ENCODE measurements around the gene LYSMD4. TPM values are rescaled to one million over a fixed set of nuclear protein-coding genes. Genes with fewer than 3 reads are reported as not detected.

LYSMD4 gene
- polyA plus RNA-seq, 1 donor (not counting 4 experiments of a cell fraction or from before 2014, with no cell fraction given), result 7.3 TPM

DNA sequence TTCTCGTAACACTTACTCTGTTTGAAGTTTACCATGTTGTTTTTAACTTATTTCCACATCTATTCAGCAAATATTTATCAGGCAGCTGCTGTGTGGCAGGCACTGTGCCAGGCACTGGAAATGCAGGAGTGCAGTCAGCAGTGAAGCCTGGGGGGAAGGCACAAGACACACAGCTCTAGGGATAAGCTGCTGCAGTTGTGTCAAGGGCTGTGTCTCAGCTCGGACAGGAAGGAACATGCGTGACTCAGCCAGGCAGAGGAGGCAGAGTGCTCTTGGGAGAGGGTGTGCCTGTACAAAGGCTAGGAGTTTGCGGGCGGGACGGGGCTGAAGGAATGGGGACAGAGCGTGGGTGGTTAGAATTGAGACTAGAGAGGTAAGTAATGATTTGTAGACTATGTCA, 24.7 kb downstream of the LYSMD4 start:
- Histone ChIP-seq H3K79me2 (ENCODE audit: control insufficient read depth, insufficient read depth, low read length) (no peaks in the 10 kb centered on the region), H3K9me3 (ENCODE audit: control insufficient read depth, low read depth, low read length) (no peaks in the 10 kb centered on the region), H3K36me3 (ENCODE audit: control insufficient read depth in 2 of 2, extremely low read depth in 1 of 2, insufficient read depth in 2 of 2, low read length in 2 of 2) (peaks cover 16 to 17% of the 10 kb centered on the region in 2 experiments), H3K27ac (ENCODE audit: control insufficient read depth, insufficient read depth, low read length) (peak overlapping the region; percentile 72), H4K20me1 (ENCODE audit: control insufficient read depth, extremely low read depth, insufficient read depth, low read length) (no peaks in the 10 kb centered on the region), H3K27me3 (ENCODE audit: control insufficient read depth, extremely low read depth, insufficient read depth, low read length) (no peaks in the 10 kb centered on the region), H3K4me1 (ENCODE audit: control insufficient read depth, extremely low read depth, insufficient read depth, low read length) (peaks cover 28% of the 10 kb centered on the region), H3K9ac (ENCODE audit: control insufficient read depth, extremely low read depth, insufficient read depth, low read length) (peak overlapping the region; percentile 57), H3K9me1 (ENCODE audit: control insufficient read depth, extremely low read depth, insufficient read depth, low read length) (no peaks in the 10 kb centered on the region), H2AFZ (ENCODE audit: control insufficient read depth, low read length) (no peak overlapping the region), H3K4me3 (ENCODE audit: control insufficient read depth in 2 of 3, extremely low read depth in 1 of 3, insufficient read depth in 2 of 3, low read depth in 1 of 3, low read length in 3 of 3) (peak overlapping the region in 1 of 3 experiments; percentile 3), H3K4me2 (ENCODE audit: control insufficient read depth, extremely low read depth, insufficient read depth, low read depth, low read length) (peak overlapping the region; percentile 78)
- TF ChIP-seq EZH2 (IDR thresholded peaks at IDR 0.05; ENCODE audit: low read length), result no peak
- TF ChIP-seq, protein P1, sequence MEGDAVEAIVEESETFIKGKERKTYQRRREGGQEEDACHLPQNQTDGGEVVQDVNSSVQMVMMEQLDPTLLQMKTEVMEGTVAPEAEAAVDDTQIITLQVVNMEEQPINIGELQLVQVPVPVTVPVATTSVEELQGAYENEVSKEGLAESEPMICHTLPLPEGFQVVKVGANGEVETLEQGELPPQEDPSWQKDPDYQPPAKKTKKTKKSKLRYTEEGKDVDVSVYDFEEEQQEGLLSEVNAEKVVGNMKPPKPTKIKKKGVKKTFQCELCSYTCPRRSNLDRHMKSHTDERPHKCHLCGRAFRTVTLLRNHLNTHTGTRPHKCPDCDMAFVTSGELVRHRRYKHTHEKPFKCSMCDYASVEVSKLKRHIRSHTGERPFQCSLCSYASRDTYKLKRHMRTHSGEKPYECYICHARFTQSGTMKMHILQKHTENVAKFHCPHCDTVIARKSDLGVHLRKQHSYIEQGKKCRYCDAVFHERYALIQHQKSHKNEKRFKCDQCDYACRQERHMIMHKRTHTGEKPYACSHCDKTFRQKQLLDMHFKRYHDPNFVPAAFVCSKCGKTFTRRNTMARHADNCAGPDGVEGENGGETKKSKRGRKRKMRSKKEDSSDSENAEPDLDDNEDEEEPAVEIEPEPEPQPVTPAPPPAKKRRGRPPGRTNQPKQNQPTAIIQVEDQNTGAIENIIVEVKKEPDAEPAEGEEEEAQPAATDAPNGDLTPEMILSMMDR (optimal IDR thresholded peaks at IDR 0.05 in 1 of 3, IDR thresholded peaks at IDR 0.05 in 1 of 3, conservative IDR thresholded peaks at IDR 0.05 in 1 of 3; ENCODE audit: extremely low read depth in 1 of 3, insufficient read depth in 2 of 3, low read length in 3 of 3), result no peak
- FAIRE-seq (peak; percentile 96), DNase-seq (ENCODE audit: low read depth, low spot score) (peak; percentile 69)
- dilution Hi-C loops (cut with MboI; ENCODE audit: extremely low pct_ligation_motif_present, low sequenced_read_pairs), result no loop called here

DNA sequence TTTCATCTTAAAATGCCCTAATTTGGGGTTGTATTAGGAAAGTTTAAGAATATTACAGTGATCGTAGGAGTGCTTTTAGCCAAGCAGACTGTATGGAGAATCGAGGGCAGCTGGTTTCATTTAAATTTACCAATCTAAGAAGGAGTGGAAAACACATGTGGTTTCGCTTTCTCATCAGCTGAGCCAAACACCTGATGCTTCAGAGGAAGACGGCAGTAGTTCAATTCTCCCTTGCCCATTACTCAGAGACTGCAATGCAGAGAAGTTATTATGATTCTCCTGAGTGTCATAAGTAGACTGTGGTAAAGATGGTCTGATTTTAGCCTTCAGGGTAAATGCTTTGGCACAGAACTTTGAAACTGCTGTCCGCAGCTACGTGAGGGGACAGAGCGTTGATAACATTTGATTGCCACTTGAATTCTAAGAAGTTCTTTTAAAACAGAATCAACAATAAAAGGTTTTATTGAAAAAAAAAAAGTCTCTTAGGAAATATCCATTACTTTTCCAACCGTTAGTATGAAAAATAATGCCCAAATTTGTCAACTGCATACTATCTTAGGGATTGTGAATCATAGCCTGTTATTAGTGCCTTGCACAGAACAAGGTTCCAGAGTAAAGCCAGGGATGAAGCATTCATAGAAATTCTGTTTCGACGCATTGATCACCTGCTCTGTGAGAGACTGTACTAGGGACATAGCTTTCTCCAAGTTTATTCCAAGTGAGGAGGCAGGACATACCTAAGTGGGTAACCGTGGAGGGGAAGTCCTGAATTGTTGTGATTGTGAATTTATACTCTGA, 25.6 kb downstream of the LYSMD4 start:
- Histone ChIP-seq H3K79me2 (ENCODE audit: control insufficient read depth, insufficient read depth, low read length) (no peaks in the 10 kb centered on the region), H3K9ac (ENCODE audit: control insufficient read depth, extremely low read depth, insufficient read depth, low read length) (peak overlapping the region; percentile 66), H4K20me1 (ENCODE audit: control insufficient read depth, extremely low read depth, insufficient read depth, low read length) (no peaks in the 10 kb centered on the region), H3K27ac (ENCODE audit: control insufficient read depth, insufficient read depth, low read length) (peak overlapping the region; percentile 72), H2AFZ (ENCODE audit: control insufficient read depth, low read length) (no peak overlapping the region), H3K36me3 (ENCODE audit: control insufficient read depth in 2 of 2, extremely low read depth in 1 of 2, insufficient read depth in 2 of 2, low read length in 2 of 2) (peaks cover 13 to 17% of the 10 kb centered on the region in 2 experiments), H3K27me3 (ENCODE audit: control insufficient read depth, extremely low read depth, insufficient read depth, low read length) (no peaks in the 10 kb centered on the region), H3K4me2 (ENCODE audit: control insufficient read depth, extremely low read depth, insufficient read depth, low read depth, low read length) (peak overlapping the region; percentile 78), H3K9me1 (ENCODE audit: control insufficient read depth, extremely low read depth, insufficient read depth, low read length) (no peaks in the 10 kb centered on the region), H3K4me3 (ENCODE audit: control insufficient read depth in 2 of 3, extremely low read depth in 1 of 3, insufficient read depth in 2 of 3, low read depth in 1 of 3, low read length in 3 of 3) (peak overlapping the region in 2 of 3 experiments; percentile 6 to 46), H3K4me1 (ENCODE audit: control insufficient read depth, extremely low read depth, insufficient read depth, low read length) (peaks cover 36% of the 10 kb centered on the region), H3K9me3 (ENCODE audit: control insufficient read depth, low read depth, low read length) (no peaks in the 10 kb centered on the region)
- dilution Hi-C loops (cut with MboI; ENCODE audit: extremely low pct_ligation_motif_present, low sequenced_read_pairs), result no loop called here
- no peak for DNase-seq (ENCODE audit: low read depth, low spot score)
- FAIRE-seq, result peak; percentile 60
- no peak for TF ChIP-seq EZH2 (IDR thresholded peaks at IDR 0.05; ENCODE audit: low read length)
- TF ChIP-seq, protein P1 (optimal IDR thresholded peaks at IDR 0.05 in 1 of 3, IDR thresholded peaks at IDR 0.05 in 1 of 3, conservative IDR thresholded peaks at IDR 0.05 in 1 of 3; ENCODE audit: extremely low read depth in 1 of 3, insufficient read depth in 2 of 3, low read length in 3 of 3), result no peak

Measured in keratinocyte (primary cell).